Hypothalamus (tissue), 51 donors: Measurements from ENCODE around the gene ZNF611.
A peak's percentile ranks its signal among the peaks of the same experiment; 100 is the strongest.
"Not testable (repeated sequence)": the region's sequence is repeated elsewhere in the genome, so short reads cannot be mapped to it uniquely, and the experiment has no call there.

Experiments used
- DNase-seq, 51 donors: peaks; one replicate each; lab custom pipeline; 2025; lab: John Stamatoyannopoulos, UW

ZNF611 gene

GRCh38 chr19:52734893-52735661, at the start of gene ZNF611:
Gene ZNF611 (minus strand): TSS chr19:52735044. CDS start chr19:52715894, 19,150 bp downstream.
- DNase-seq, result peak; percentile 37 to 98 (median 93)

DNA sequence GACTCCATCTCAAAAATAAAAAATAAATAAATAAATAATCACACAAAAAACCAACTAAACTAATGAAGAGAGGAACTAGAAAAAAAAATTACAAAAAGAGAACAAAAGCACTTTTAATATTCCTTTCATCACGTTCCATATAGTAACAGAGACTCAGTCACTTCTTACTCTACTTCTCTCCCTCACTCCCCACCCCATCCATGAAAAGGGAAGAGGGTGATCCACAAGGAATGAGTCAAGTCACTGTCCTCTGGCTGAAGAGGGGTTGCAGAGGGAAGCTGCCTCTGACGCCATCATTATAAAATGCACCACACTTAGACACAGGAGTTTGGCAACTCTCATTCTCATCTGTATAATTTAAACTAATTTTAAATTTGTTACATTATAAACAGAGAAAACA, 48.0 kb upstream of the ZNF611 start:
- DNase-seq, result not testable (repeated sequence)

DNA sequence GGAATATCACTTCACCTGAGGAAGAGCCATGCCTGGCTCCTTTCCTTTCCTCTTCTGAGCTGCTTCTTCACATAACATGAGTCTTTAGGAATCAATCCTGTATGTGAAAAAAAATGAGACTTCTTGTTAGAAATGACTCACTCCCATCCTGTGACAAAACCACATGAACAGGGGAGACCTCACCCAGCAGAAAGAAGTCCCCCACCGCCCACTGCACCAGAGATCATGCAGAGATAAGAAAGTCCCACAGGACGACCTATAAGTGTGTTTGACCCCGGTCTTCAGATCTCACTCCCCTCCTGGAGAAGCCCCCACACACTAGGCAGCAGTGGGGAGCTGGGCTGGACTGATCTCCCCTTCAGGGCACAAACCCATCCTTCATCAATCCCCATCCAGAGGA, 44.0 kb upstream of the ZNF611 start:
- no peak for DNase-seq

DNA sequence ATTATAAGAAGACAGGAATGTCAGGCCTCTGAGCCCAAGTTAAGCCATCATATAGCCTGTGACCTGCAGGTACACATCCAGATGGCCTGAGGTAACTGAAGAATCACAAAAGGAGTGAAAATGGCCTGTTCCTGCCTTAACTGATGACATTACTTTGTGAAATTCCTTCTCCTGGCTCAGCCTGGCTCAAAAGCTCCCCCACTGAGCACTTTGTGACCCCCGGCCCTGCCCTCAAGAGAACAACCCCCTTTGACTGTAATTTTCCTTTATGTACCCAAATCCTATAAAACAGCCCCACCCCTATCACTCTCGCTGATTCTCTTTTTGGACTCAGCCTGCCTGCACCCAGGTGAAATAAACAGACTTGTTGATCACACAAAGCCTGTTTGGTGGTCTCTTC, 21.6 kb upstream of the ZNF611 start:
- not testable (repeated sequence) for DNase-seq

DNA sequence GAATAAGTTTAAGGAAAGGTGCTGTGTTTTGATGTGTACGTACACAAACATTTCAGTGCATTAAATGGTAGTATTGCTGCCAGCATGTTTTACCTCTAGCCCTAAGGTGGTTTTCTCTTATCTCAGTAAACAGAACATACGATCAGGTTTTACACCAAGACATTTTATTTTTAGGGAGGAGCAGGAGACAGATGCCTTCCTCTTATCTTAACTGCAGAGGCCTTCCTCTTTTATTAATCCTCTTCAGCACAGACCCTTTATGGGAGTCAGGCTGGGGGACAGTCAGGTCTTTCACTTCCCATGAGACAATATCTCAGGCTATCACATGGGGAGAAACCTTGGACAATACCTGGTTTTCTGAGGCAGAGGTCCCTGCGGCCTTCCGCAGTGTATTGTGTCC, 14.9 kb upstream of the ZNF611 start:
- no peak for DNase-seq

DNA sequence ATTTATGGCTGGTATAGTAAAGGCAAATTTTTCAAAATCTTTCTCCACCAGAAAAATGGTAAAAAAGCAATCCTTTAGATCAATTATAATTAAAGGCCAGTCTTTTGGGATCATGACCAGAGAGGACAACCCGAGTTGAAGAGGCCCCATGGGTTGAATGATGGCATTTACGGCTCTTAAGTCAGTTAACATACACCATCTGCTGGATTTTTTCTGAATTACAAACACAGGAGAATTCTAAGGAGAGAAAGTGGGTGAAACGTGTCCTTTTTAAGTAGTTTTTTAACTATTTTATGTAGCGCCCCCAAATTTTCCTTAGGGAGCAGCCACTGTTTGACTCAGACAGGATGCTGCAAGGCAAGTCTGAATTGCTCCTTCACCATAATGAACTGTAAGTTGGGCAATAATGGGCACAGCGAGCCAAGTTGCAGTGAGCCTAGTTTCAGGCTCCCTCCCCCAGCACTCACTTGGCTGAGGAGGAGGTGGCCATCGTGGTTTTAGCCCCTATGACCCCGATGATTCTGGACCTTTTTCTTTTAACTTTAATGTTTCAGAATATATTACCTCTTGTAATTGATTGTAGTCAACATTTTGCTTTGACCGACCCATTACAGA, 13.6 kb upstream of the ZNF611 start:
- peak in 2 of 51 donors; percentile 8 to 31 for DNase-seq

- DNase-seq, result not testable (repeated sequence)
Observed at GRCh38 chr19:52745919-52746318, 11.1 kb upstream of the ZNF611 start.

- DNase-seq, result no peak
Observed at GRCh38 chr19:52743091-52743490, 8.2 kb upstream of the ZNF611 start.

DNA sequence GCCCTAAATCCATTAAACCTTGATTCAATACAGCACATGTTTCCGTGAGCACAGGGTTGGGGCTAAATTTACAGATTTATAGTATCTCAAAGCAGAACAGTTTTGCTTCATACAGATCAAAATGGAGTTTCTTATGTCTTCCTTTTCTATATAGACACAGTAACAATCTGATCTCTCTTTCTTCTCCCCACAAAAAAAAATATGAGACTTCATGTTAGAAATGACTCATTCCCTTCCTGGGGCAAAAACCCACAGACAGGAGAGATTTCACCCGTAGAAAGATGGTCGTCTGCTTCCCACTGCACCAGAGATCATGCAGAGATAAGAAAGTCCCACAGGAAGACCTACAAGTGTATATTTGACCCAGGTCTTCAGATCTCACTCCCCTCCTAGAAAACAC, 7.7 kb upstream of the ZNF611 start:
- DNase-seq, result no peak

GRCh38 chr19:52741951-52742485, 7.2 kb upstream of the ZNF611 start:
- DNase-seq, result no peak

DNA sequence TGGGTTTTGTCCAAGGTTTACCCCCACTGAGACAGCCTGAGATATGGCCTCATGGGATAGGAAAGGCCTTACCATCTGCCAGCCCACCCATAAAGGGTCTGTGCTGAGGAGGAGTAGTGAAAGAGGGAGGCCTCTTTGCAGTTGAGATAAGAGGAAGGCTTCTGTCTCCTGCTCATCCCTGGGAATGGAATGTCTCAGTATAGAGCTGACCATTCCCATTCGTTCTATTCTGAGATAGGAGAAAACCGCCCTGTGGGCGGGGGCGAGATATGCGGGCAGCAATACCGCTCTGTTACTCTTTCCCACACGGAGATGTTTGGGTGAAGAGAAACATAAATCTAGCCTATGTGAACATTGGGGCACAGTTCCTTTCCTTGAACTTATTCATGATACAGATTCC, 6.5 kb upstream of the ZNF611 start:
- not testable (repeated sequence) for DNase-seq

GRCh38 chr19:52739576-52739975, 4.7 kb upstream of the ZNF611 start:
- DNase-seq, result no peak

GRCh38 chr19:52735734-52736133, 890 bp upstream of the ZNF611 start:
- DNase-seq, result peak in 24 of 51 donors; percentile 1 to 45 (median 12)

DNA sequence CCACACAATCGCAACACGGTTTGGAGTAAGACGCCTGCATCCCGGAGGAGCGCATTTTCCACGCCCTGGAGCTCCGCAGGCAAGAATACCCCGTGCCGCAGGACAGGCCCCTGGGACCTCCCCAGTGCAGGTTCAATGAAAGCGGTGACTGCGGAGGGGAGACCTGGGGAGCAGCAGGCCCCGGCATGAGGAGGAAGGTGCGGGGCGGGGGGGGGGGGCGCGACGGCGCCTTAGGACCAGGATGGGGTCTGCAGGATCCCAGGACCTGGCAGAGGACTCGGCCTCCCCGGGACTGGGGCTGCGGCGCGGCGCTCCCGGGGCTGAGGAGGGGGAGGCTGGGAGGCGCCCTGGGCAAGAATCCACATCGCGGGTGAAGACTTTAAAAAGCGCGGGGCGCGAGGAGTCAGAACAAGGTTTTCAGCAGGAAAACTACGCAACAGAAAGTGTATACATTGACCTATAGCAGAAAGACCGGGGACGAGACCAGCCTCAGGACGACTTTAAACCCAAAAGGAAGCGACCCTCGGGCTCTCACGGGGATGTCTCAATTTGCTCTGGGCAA, 432 bp downstream of the ZNF611 start:
- peak in 21 of 51 donors; percentile 6 to 62 (median 35) for DNase-seq

GRCh38 chr19:52726051-52726450, 8.8 kb downstream of the ZNF611 start:
- not testable (repeated sequence) for DNase-seq

GRCh38 chr19:52725528-52725961, 9.3 kb downstream of the ZNF611 start:
- DNase-seq, result no peak

- DNase-seq, result no peak
Observed at GRCh38 chr19:52724701-52725514, 9.9 kb downstream of the ZNF611 start.

DNA sequence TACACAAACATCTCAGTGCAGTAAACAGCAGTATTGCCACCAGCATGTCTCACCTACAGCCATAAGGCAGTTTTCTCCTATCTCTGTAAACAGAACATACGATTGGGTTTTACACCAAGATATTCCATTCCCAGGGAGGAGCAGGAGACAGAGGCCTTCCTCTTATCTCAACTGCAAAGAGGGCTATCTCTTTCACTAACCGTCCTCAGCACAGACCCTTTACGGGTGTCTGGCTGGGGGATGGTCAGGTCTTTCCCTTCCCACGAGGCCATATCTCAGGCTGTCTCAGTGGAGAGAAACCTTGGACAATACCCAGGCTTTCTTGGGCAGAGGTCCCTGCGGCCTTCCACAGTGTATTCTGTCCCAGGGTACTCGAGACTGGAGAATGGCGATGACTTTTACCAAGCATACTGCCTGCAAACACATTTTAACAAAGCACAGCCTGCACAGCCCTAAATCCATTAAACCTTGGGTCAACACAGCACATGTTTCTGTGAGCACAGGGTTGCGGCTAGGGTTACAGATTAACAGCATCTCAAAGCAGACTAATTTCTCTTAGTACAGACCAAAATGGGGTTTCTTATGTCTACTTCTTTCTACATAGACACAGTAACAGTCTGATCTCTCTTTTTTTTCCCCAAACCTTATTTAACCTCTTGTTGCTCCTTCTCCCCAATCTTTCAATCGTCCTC, 10.8 kb downstream of the ZNF611 start:
- DNase-seq, result not testable (repeated sequence)

- no peak for DNase-seq
Observed at GRCh38 chr19:52722062-52723003, 12.5 kb downstream of the ZNF611 start.
